ENCODE data around the gene PACSIN1. TPM values are rescaled to one million over a fixed set of nuclear protein-coding genes. Genes with fewer than 3 reads are reported as not detected.

The PACSIN1 gene
- total and polyA plus RNA-seq, 2 donors (not counting 3 experiments of a cell fraction or from before 2014, with no cell fraction given) = 0.03 TPM; not detected in 1

DNA sequence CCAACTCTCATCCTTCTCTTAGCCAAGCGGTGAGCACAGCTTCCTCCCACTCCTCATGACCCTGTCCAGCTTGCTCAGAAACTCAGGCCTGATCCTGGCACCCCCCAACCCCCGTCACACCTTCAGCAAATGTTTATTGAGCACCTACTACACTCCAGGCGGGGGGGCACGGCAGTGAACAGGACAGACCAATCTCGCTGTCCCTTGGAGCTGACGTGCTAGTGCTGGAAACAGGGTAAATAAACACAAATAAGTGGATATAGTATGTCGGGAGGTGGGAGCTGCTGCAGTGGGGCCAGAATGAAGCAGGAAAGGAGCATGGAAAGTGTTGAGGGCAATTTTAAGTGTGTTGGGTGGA lies 97.6 kb downstream of the PACSIN1 start:
- FAIRE-seq (no peak), DNase-seq (ENCODE audit: low read depth, low spot score) (no peak)
- TF ChIP-seq FOS (IDR thresholded peaks at IDR 0.05; ENCODE audit: borderline replicate concordance, insufficient read depth, low read length) (no peak), EZH2 (IDR thresholded peaks at IDR 0.05; ENCODE audit: borderline replicate concordance, low read depth, low read length, severe bottlenecking) (no peak)
- intact Hi-C loops (cut with micrococcal nuclease) (loop anchor here (5.0 kb wide), 1 partner anchor 36 kb away; no protein-coding TSS in a partner anchor), dilution Hi-C loops (cut with MboI; ENCODE audit: extremely low pct_ligation_motif_present, low sequenced_read_pairs) (no loop called here)
- no peak overlapping the region for H3K9ac ChIP-seq (replicated peaks; ENCODE audit: extremely low read depth, insufficient read depth, low read length)
- H3K4me1 ChIP-seq (ENCODE audit: control insufficient read depth, extremely low read depth, insufficient read depth, low read length) = peaks cover 5% of the 10 kb centered on the region
- no peaks in the 10 kb centered on the region for H3K9me3 ChIP-seq (replicated peaks; ENCODE audit: control insufficient read depth, insufficient read depth, low read length)
- POLR2A ChIA-PET = no interaction called here
- no peak overlapping the region for H3K4me3 ChIP-seq (replicated peaks in 1 of 3; ENCODE audit: insufficient read depth in 1 of 3, low read depth in 1 of 3, low read length in 3 of 3)
- H3K27me3 ChIP-seq (ENCODE audit: control insufficient read depth in 2 of 2, insufficient read depth in 2 of 2, low read length in 2 of 2) = no peaks in the 10 kb centered on the region
- H3K4me2 ChIP-seq (ENCODE audit: insufficient read depth, low read length) = no peak overlapping the region
- CTCF ChIA-PET = interaction anchor here (1.4 kb wide), 1 partner anchor 103 kb away, joined by 3 read pairs; no protein-coding TSS in a partner anchor
- H4K20me1 ChIP-seq (replicated peaks; ENCODE audit: control insufficient read depth, extremely low read depth, insufficient read depth, low read length) = no peaks in the 10 kb centered on the region
- BruUV-seq (replicated peaks) = no TSS peak
- H3K36me3 ChIP-seq (ENCODE audit: control insufficient read depth in 2 of 2, extremely low read depth in 1 of 2, insufficient read depth in 2 of 2, low read length in 2 of 2) = no peaks in the 10 kb centered on the region
- H3K27ac ChIP-seq (ENCODE audit: insufficient read depth, low read depth, low read length) = no peak overlapping the region
- no peaks in the 10 kb centered on the region for H3K9me1 ChIP-seq (replicated peaks; ENCODE audit: control insufficient read depth, extremely low read depth, insufficient read depth, low read length)
- H3K79me2 ChIP-seq (ENCODE audit: control insufficient read depth, insufficient read depth, low read length) = no peaks in the 10 kb centered on the region
- H2AFZ ChIP-seq (ENCODE audit: low read depth, low read length) = no peak overlapping the region

- no peak for DNase-seq (ENCODE audit: low read depth, low spot score)
- Histone ChIP-seq H4K20me1 (replicated peaks; ENCODE audit: control insufficient read depth, extremely low read depth, insufficient read depth, low read length) (no peaks in the 10 kb centered on the region), H3K27me3 (ENCODE audit: control insufficient read depth in 2 of 2, insufficient read depth in 2 of 2, low read length in 2 of 2) (no peaks in the 10 kb centered on the region), H3K4me1 (ENCODE audit: control insufficient read depth, extremely low read depth, insufficient read depth, low read length) (peaks cover 5% of the 10 kb centered on the region), H3K79me2 (ENCODE audit: control insufficient read depth, insufficient read depth, low read length) (no peaks in the 10 kb centered on the region), H2AFZ (ENCODE audit: low read depth, low read length) (no peak overlapping the region), H3K4me2 (ENCODE audit: insufficient read depth, low read length) (no peak overlapping the region), H3K36me3 (ENCODE audit: control insufficient read depth in 2 of 2, extremely low read depth in 1 of 2, insufficient read depth in 2 of 2, low read length in 2 of 2) (no peaks in the 10 kb centered on the region), H3K9me3 (replicated peaks; ENCODE audit: control insufficient read depth, insufficient read depth, low read length) (no peaks in the 10 kb centered on the region), H3K27ac (ENCODE audit: insufficient read depth, low read depth, low read length) (no peak overlapping the region), H3K9me1 (replicated peaks; ENCODE audit: control insufficient read depth, extremely low read depth, insufficient read depth, low read length) (no peaks in the 10 kb centered on the region), H3K4me3 (replicated peaks in 1 of 3; ENCODE audit: insufficient read depth in 1 of 3, low read depth in 1 of 3, low read length in 3 of 3) (no peak overlapping the region), H3K9ac (replicated peaks; ENCODE audit: extremely low read depth, insufficient read depth, low read length) (no peak overlapping the region)
- dilution Hi-C loops (cut with MboI; ENCODE audit: extremely low pct_ligation_motif_present, low sequenced_read_pairs) = no loop called here
- intact Hi-C loops (cut with micrococcal nuclease) = loop anchor here (5.0 kb wide), 1 partner anchor 37 kb away; no protein-coding TSS in a partner anchor
- TF ChIP-seq MYC (IDR thresholded peaks at IDR 0.05; ENCODE audit: low read depth, low read length) (no peak), EZH2 (IDR thresholded peaks at IDR 0.05; ENCODE audit: borderline replicate concordance, low read depth, low read length, severe bottlenecking) (no peak), GATA2 (IDR thresholded peaks at IDR 0.05; ENCODE audit: insufficient read depth, insufficient read length, low read depth, low read length) (no peak), FOS (IDR thresholded peaks at IDR 0.05; ENCODE audit: borderline replicate concordance, insufficient read depth, low read length) (no peak), JUN (IDR thresholded peaks at IDR 0.05; ENCODE audit: borderline replicate concordance, insufficient read depth, insufficient read length, low read depth) (no peak), POLR2AphosphoS5 (IDR thresholded peaks at IDR 0.05; ENCODE audit: insufficient read depth, low read depth, low read length) (no peak), POLR2A (IDR thresholded peaks at IDR 0.05; ENCODE audit: low read depth, low read length) (no peak), MAX (IDR thresholded peaks at IDR 0.05; ENCODE audit: insufficient read depth, insufficient read length) (no peak)
- TF ChIP-seq, protein P1, sequence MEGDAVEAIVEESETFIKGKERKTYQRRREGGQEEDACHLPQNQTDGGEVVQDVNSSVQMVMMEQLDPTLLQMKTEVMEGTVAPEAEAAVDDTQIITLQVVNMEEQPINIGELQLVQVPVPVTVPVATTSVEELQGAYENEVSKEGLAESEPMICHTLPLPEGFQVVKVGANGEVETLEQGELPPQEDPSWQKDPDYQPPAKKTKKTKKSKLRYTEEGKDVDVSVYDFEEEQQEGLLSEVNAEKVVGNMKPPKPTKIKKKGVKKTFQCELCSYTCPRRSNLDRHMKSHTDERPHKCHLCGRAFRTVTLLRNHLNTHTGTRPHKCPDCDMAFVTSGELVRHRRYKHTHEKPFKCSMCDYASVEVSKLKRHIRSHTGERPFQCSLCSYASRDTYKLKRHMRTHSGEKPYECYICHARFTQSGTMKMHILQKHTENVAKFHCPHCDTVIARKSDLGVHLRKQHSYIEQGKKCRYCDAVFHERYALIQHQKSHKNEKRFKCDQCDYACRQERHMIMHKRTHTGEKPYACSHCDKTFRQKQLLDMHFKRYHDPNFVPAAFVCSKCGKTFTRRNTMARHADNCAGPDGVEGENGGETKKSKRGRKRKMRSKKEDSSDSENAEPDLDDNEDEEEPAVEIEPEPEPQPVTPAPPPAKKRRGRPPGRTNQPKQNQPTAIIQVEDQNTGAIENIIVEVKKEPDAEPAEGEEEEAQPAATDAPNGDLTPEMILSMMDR (IDR thresholded peaks at IDR 0.05; ENCODE audit: extremely low read depth in 1 of 2, insufficient read depth in 1 of 2, low read depth in 1 of 2, low read length in 2 of 2) = no peak
- no peak for FAIRE-seq
- ChIA-PET POLR2A (no interaction called here), CTCF (interaction anchor here (1.2 to 1.4 kb wide), 2 partner anchors 11 to 104 kb away, joined by 3 read pairs; no protein-coding TSS in a partner anchor)
- BruUV-seq (replicated peaks) = no TSS peak
Observed at GRCh38 chr6:34564181-34564580, 98.3 kb downstream of the PACSIN1 start.

All from endothelial cell of umbilical vein (primary cell).